ENCODE data around the gene PRF1.
A peak's percentile ranks its signal among the peaks of the same experiment; 100 is the strongest.

The PRF1 gene

DNA sequence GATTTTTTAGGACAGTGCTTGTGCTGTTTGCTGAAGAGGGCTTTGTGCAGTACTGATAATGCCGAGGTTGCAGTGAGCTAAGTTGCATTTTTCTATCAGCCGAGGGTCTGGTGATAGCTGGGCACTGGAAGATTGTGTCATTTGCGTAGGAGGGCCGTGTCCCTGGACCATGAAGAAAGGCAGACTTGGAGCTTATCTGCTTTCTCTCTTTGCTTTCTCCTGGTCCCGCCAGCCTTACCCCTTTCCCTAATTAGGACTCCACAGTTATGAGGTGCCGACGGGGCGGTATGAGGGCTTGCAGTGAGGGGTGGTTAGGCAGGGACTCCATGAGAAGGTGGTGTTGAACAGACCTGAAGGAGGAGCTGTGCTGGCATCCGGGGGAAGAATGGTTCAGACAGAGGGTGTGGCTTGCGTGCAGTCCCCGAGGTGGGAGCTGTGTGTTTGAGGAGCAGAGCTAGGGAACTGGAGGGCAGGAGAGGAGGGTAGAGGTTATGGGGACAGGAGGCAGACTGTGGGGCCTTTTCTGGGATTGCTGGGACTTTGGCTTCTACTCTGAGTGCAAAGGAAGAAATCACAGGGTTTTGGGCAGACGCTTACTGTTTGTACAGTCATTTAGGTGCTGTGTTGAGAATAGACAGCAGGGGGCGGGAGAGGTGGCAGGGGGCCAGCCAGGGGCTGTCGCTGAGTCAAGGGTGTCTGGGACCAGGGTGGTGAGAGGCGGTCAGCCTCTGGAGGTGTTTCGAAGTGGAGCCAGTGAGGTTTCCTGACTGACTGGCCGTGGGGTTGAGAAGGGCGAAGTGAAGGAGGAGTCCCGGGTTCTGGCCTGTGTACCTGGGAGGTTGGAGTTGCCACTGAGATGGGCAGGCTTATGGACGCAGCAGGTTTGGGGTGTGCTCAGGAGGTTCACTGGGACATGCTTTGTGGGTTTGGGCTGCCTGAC, 43.4 kb downstream of the PRF1 start:
- no peak for FAIRE-seq

DNA sequence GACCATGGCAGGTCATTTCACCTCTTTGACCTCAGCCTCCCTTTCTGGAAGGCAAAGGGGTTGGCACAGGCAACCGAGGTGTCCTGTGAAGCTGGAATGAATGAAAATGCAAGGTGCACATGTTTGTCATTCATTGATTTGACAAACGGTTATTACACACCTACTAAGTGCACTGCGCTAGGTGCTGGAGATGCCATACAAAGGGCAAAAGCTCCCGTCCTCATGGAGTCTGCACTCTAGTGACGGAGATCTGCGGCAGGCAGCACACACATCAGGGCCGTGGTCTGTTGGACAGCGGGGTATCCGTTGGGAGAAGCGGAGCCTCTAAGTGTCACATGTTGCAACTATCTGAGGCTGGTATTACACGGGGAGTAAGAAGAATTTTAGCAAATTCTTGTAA, 44.2 kb downstream of the PRF1 start:
- FAIRE-seq = no peak

- FAIRE-seq = no peak
These were observed 44.7 kb downstream of the PRF1 start for GRCh38 chr10:70557876-70558275.

- FAIRE-seq = no peak
These were observed 45.3 kb downstream of the PRF1 start for GRCh38 chr10:70557086-70557845.

DNA sequence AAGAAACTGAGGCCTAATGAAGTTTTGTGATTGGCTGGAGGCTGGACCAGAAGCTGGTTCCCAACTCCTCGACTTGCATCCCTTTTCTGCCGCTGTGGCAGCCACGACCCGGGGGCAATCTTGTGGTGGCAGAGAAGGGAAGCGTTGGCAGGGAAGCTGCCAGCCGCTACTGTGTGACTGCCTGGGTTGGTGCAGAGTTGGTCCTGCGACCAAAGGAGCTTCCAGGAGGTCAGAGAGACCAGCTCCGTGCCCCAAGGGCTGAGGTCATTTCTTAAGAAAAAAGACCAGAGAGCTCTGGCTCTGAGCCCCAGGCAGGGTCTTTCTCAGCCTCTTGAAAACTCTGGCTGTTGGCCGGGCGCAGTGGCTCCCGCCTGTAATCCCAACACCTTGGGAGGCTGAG, 47.2 kb downstream of the PRF1 start:
- FAIRE-seq = no peak

- no peak for FAIRE-seq
These were observed 50.0 kb downstream of the PRF1 start for GRCh38 chr10:70552586-70552985.

DNA sequence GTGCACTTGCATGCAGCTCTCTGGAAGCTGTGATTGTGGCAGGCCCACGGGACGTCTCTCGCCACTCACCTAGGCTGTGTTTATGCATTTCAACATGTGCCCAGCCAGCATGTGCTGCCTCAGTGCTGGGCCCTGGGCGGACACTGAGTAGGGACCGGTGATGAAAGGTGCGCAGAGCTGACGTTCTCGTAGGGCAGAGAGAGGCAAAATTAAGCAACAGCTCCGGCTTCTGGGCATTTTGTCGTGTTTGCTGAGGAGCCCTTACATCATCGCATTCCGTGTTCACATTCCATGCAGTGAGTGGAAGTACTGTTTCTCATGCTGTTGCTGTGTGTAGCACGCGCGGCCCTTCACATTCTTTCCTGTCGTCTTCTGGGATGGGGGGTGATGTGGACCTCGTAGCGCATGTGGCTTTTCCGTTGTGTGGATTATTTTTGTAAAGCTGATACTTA, 50.5 kb downstream of the PRF1 start:
- FAIRE-seq = no peak

DNA sequence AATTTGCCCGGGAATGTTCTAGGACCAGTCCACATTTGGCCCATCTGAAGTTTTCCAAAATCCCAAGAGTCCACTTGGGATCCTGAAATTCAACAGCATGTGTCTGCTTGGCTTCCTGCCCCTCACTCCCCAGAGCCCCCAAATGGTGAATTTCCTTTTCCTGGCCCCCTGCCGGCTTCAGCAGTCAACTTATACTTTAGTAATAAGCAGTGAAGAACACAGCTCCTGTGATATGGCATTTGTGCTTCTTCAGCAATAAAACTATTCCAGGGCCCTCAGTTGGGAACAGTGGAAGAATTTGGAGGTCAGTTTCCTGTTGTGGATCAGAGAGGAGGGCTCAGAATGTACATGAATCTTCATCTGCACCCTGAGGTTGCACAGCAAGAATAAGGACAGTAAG, 51.1 kb downstream of the PRF1 start:
- FAIRE-seq = no peak

GRCh38 chr10:70550459-70550858, 52.1 kb downstream of the PRF1 start:
- FAIRE-seq = no peak

DNA sequence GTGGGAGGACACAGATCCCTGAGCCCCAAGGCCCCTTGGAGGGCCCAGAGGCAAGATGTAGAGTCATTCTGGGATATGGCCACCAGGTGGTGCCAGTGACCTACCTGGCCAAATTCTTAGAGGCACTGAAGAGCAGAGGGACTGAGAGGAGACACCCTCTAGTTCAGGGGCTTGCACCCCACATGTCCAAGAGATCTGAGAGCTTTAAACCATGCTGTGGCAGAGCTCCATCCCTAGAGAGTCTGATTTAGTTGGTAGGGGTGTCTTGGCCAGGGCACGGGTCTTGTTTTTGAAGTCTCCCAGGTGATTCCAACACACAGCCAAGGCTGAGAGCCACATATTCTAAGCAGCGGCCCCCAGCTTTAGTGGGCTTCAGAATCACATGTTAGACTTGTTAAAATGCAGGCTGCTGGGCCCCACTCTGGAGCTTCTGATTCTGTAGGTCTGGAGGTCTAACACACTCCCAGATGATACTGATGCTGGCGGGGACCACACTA, 52.5 kb downstream of the PRF1 start:
- FAIRE-seq = peak; percentile 78

GRCh38 chr10:70549351-70549961, 53.1 kb downstream of the PRF1 start:
- no peak for FAIRE-seq
